Liver (tissue), 3 donors: Measurements from ENCODE around the gene CKMT1B.
"Not testable (repeated sequence)": the region's sequence is repeated elsewhere in the genome, so short reads cannot be mapped to it uniquely, and the experiment has no call there.

ENCODE experiments used
- CTCF ChIP-seq: fragments of 150-350 bp; IDR thresholded peaks from 2 replicates; pipeline ENCODE4 v1.5.1; 2017; ENCODE audit warnings: improper control_type of control experiment, low read depth, low read length; ENCODE audit not compliant: missing input control
- MAX ChIP-seq: IDR thresholded peaks from 2 replicates; pipeline ENCODE4 v1.6.1; 2016; ENCODE audit warnings: antibody characterized with exemption
- TAF1 ChIP-seq: conservative IDR thresholded peaks from 2 replicates; pipeline ENCODE4 v1.6.1; 2016; ENCODE audit warnings: antibody characterized with exemption, mild to moderate bottlenecking
- TF ChIP-seq, protein P1 (sequence below): IDR thresholded peaks from 2 replicates; pipeline ENCODE4 v1.6.1; 2016; ENCODE audit warnings: antibody characterized with exemption
- TF ChIP-seq, protein P2 (sequence below): IDR thresholded peaks from 2 replicates; pipeline ENCODE4 v1.6.1; 2016; ENCODE audit warnings: antibody characterized with exemption, mild to moderate bottlenecking
- donor health status: healthy.
- donor health status: healthy.

- not testable (repeated sequence) for TF ChIP-seq TAF1, MAX, CTCF
- TF ChIP-seq, protein P1, sequence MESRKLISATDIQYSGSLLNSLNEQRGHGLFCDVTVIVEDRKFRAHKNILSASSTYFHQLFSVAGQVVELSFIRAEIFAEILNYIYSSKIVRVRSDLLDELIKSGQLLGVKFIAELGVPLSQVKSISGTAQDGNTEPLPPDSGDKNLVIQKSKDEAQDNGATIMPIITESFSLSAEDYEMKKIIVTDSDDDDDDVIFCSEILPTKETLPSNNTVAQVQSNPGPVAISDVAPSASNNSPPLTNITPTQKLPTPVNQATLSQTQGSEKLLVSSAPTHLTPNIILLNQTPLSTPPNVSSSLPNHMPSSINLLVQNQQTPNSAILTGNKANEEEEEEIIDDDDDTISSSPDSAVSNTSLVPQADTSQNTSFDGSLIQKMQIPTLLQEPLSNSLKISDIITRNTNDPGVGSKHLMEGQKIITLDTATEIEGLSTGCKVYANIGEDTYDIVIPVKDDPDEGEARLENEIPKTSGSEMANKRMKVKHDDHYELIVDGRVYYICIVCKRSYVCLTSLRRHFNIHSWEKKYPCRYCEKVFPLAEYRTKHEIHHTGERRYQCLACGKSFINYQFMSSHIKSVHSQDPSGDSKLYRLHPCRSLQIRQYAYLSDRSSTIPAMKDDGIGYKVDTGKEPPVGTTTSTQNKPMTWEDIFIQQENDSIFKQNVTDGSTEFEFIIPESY: not testable (repeated sequence)
- TF ChIP-seq, protein P2, sequence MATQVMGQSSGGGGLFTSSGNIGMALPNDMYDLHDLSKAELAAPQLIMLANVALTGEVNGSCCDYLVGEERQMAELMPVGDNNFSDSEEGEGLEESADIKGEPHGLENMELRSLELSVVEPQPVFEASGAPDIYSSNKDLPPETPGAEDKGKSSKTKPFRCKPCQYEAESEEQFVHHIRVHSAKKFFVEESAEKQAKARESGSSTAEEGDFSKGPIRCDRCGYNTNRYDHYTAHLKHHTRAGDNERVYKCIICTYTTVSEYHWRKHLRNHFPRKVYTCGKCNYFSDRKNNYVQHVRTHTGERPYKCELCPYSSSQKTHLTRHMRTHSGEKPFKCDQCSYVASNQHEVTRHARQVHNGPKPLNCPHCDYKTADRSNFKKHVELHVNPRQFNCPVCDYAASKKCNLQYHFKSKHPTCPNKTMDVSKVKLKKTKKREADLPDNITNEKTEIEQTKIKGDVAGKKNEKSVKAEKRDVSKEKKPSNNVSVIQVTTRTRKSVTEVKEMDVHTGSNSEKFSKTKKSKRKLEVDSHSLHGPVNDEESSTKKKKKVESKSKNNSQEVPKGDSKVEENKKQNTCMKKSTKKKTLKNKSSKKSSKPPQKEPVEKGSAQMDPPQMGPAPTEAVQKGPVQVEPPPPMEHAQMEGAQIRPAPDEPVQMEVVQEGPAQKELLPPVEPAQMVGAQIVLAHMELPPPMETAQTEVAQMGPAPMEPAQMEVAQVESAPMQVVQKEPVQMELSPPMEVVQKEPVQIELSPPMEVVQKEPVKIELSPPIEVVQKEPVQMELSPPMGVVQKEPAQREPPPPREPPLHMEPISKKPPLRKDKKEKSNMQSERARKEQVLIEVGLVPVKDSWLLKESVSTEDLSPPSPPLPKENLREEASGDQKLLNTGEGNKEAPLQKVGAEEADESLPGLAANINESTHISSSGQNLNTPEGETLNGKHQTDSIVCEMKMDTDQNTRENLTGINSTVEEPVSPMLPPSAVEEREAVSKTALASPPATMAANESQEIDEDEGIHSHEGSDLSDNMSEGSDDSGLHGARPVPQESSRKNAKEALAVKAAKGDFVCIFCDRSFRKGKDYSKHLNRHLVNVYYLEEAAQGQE: not testable (repeated sequence)
Measured at GRCh38 chr15:43566615-43567014, 27.2 kb upstream of the CKMT1B start.
